Measurements from ENCODE around the gene HMG20B. TPM values are rescaled to one million over a fixed set of nuclear protein-coding genes. Genes with fewer than 3 reads are reported as not detected.
A peak's percentile ranks its signal among the peaks of the same experiment; 100 is the strongest.
"Not testable (repeated sequence)": the region's sequence is repeated elsewhere in the genome, so short reads cannot be mapped to it uniquely, and the experiment has no call there.

The HMG20B gene
- total RNA-seq, 1 donor from 2014 or later, result 94.9 TPM

DNA sequence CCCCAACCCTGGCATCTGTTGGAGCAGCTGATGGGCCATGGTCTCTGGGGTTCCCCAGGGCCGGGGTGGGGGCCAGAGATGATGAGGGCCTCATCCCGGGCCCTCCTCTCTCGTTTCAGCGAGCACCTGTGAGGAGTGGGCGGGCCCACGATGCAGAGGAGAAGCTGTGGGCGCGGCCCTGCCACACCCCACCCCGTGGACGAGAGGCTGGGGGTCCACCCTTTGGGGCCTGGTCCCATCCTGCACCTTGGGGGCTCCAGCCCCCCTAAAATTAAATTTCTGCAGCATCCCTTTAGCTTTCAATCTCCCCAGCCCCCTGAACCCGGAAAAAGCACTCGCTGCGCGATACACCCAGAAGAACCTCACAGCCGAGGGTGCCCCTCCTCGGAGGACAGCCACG, 5.6 kb downstream of the HMG20B start:
- DNase-seq (ENCODE audit: low spot score in 2 of 2, unreplicated experiment in 2 of 2), result no peak
- Mint-ChIP-seq H3K4me1 (peaks cover 16% of the 10 kb centered on the region), H3K9me3 (no peaks in the 10 kb centered on the region), H3K4me3 (no peak overlapping the region), H3K27ac (no peak overlapping the region), H3K36me3 (peaks cover 11% of the 10 kb centered on the region), H3K27me3 (ENCODE audit: low read depth) (peaks cover 43% of the 10 kb centered on the region)
- TF ChIP-seq, protein P1, sequence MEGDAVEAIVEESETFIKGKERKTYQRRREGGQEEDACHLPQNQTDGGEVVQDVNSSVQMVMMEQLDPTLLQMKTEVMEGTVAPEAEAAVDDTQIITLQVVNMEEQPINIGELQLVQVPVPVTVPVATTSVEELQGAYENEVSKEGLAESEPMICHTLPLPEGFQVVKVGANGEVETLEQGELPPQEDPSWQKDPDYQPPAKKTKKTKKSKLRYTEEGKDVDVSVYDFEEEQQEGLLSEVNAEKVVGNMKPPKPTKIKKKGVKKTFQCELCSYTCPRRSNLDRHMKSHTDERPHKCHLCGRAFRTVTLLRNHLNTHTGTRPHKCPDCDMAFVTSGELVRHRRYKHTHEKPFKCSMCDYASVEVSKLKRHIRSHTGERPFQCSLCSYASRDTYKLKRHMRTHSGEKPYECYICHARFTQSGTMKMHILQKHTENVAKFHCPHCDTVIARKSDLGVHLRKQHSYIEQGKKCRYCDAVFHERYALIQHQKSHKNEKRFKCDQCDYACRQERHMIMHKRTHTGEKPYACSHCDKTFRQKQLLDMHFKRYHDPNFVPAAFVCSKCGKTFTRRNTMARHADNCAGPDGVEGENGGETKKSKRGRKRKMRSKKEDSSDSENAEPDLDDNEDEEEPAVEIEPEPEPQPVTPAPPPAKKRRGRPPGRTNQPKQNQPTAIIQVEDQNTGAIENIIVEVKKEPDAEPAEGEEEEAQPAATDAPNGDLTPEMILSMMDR (IDR thresholded peaks at IDR 0.05; ENCODE audit: unreplicated experiment), result no peak

DNA sequence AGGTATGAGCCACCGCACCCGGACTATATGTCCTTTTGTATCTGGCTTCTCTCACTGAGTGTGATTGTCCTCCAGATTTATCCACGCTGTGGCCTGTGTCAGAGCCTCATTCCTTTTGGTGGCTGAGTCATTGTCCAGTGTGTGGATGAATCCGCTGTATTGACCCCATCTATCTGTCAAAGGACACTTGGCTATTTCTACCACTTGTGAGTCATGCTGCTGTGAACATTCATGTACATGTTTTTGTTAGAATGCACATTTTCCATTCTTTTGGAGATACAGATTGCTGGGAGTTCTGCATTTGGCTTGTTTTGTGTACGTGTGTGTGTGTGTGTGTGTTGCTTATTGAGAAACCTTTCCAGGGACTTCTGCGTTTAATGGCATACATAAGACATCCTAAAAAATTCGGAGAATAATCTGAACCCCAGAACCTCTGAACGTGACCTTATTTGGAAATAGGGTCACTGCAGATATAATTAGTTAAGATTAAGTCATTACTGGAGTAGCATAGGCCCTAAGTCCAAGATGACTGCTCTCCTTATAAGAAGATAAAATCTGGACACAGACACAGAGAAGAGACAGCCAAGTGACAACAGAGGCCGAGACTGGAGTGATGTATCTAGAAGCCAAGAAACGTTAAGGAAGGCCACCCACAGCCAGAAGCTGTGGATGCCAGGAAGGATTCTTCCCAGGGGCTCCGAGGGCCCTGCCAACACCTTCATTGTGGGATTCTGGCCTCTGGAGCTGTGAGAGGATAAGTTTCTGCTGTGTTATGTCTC, 7.6 kb downstream of the HMG20B start:
- TF ChIP-seq, protein P1 (IDR thresholded peaks at IDR 0.05; ENCODE audit: unreplicated experiment), result no peak
- Mint-ChIP-seq H3K27me3 (ENCODE audit: low read depth) (peaks cover 51% of the 10 kb centered on the region), H3K4me1 (peaks cover 9% of the 10 kb centered on the region), H3K4me3 (no peak overlapping the region), H3K36me3 (peaks cover 2% of the 10 kb centered on the region), H3K27ac (no peak overlapping the region), H3K9me3 (no peaks in the 10 kb centered on the region)
- no peak for DNase-seq (ENCODE audit: low spot score in 2 of 2, unreplicated experiment in 2 of 2)

DNA sequence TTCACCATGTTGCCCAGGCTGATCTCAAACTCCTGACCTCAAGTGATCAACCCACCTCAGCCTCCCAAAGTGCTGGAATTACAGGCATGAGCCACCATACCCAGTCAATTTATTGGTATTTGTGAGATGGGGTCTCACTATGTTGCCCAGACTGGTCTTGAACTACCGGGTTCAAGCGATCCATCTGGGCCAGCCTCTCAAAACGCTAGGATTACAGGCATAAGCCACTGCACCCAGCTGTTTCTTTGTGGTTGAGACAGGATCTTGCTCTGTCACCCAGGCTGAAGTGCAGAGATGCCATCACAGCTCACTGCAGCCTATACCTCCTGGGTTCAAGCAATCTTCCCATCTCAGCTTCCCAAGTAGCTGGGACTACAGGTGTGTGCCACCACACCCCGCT, 9.0 kb downstream of the HMG20B start:
- H3K4me1 Mint-ChIP-seq; DNase-seq (ENCODE audit: low spot score in 2 of 2, unreplicated experiment in 2 of 2); H3K9me3 Mint-ChIP-seq; H3K27ac Mint-ChIP-seq; H3K36me3 Mint-ChIP-seq; H3K4me3 Mint-ChIP-seq: not testable (repeated sequence)
- peaks cover 54% of the 10 kb centered on the region for H3K27me3 Mint-ChIP-seq (ENCODE audit: low read depth)

DNA sequence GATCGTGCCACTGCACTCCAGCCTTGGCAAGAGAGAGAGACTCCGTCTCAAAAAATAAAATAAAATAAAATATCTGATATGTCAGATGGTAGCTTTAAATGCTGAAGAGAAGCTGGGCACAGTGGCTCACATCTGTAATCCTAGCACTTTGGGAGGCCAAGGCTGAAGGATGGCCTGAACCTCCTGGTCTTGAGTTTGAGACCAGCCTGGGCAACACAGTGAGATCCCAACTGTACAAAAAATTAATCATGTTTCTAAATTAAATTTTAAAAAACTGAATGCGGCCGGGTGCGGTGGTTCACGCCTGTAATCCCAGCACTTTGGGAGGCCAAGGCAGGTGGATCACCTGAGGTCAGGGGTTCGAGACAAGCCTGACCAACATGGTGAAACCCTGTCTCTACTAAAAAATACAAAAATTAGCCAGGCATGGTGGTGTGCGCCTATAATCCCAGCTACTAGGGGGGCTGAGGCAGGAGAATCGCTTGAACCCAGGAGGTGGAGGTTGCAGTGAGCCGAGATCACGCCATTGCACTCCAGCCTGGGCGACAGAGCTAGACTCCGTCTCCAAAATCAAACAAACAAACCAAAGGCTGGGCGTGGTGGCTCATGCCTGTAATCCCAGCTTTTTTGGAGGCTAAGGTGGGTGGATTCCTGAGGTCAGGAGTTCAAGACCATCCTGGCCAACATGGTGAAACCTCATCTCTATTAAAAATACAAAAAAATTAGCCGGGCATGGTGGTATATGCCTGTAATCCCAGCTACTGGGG, 11.5 kb downstream of the HMG20B start:
- not testable (repeated sequence) for H3K36me3 Mint-ChIP-seq; H3K4me3 Mint-ChIP-seq; H3K27ac Mint-ChIP-seq; DNase-seq (ENCODE audit: low spot score in 2 of 2, unreplicated experiment in 2 of 2); H3K9me3 Mint-ChIP-seq; H3K4me1 Mint-ChIP-seq
- peaks cover 60% of the 10 kb centered on the region for H3K27me3 Mint-ChIP-seq (ENCODE audit: low read depth)

DNA sequence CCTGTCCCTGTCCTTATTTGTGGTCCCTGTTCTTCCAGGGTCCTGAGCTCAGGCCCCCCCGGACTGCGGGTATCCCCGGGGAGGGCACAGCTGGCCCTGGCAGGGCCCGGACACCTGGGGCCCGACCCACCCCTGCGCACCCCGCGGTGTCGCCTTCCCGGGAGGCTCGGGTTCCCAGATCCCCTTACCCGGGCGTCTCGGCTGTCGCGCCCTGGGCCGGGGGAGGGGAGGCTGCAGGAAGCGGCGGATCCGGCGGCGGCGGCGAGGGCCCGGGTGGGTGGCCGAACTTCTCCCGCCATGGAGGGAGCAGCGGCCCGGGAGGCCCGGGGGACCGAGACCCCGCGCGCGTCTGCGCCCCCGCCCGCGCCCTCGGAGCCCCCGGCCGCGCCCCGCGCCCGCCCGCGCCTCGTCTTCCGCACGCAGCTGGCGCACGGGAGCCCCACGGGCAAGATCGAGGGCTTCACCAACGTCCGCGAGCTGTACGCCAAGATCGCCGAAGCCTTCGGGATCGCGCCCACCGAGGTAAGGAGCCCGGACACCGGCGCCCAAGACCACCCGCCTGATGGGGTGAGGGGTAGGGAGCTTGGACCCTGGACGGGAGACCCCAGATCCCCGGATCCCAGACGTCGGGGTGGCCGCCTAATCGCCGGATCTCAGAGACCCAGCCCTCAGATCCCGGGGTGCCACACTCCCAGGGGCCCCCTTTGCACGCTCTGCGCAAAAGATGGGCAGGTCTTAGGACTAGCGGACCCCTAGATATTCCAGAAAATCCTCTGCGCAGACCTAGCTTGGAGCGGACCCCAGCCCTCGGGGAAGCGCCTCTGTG, 12.8 kb downstream of the HMG20B start, which contains the start of gene GIPC3:
Gene GIPC3 (plus strand): TSS at position 178 of the 826 bp plus-strand sequence. CDS start 120 bp downstream, at position 298.
- TF ChIP-seq, protein P1 (IDR thresholded peaks at IDR 0.05; ENCODE audit: unreplicated experiment), result no peak
- Mint-ChIP-seq H3K36me3 (no peaks in the 10 kb centered on the region), H3K4me3 (no peak within 1 kb of the TSS), H3K4me1 (no peaks in the 10 kb centered on the region), H3K27ac (no peak within 1 kb of the TSS), H3K27me3 (ENCODE audit: low read depth) (peaks cover 54% of the 10 kb centered on the region), H3K9me3 (no peaks in the 10 kb centered on the region)
- no peak for DNase-seq (ENCODE audit: low spot score in 2 of 2, unreplicated experiment in 2 of 2)

DNA sequence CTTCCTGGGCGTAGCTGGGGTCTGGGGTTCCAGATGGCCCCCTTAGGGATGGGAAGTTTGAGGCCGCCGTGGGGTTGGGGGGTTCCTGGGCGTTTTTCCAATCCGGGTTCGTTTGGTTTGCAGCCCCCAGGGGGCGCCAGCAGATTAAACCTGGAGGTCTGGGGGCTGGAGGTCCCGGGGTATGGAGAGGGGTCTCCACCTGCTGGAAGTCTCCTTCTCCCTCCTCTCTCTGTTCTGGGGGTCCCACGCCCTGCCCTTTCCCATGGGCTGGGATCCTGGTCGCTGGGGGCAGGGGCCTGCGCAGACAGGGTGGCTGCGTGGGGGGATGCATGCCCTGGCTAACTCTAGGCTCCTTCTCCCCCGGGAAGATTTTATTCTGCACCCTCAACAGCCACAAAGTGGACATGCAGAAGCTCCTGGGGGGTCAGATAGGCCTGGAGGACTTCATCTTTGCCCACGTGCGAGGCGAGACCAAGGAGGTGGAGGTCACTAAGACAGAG, 13.4 kb downstream of the HMG20B start:
- H3K36me3 Mint-ChIP-seq, result no peaks in the 10 kb centered on the region
- H3K9me3 Mint-ChIP-seq, result no peaks in the 10 kb centered on the region
- H3K4me1 Mint-ChIP-seq, result no peaks in the 10 kb centered on the region
- peaks cover 54% of the 10 kb centered on the region for H3K27me3 Mint-ChIP-seq (ENCODE audit: low read depth)
- TF ChIP-seq, protein P1 (IDR thresholded peaks at IDR 0.05; ENCODE audit: unreplicated experiment), result peak; percentile 48
- H3K27ac Mint-ChIP-seq, result no peak overlapping the region
- DNase-seq (ENCODE audit: low spot score in 2 of 2, unreplicated experiment in 2 of 2), result no peak
- H3K4me3 Mint-ChIP-seq, result no peak overlapping the region
